ENCODE data around the gene INTS11. TPM values are rescaled to one million over a fixed set of nuclear protein-coding genes. Genes with fewer than 3 reads are reported as not detected.

Gene INTS11
- total RNA-seq, 1 experiment from 2014 or later: 139 TPM

GRCh38 chr1:1300352-1300739 is 24.1 kb downstream of the INTS11 start:
- Histone ChIP-seq H3K23me2 (ENCODE audit: insufficient read length, low read depth, low read length, poor library complexity, severe bottlenecking) (no peaks in the 10 kb centered on the region), H3K27me3 (ENCODE audit: insufficient read depth, low read length) (no peaks in the 10 kb centered on the region), H3T11ph (ENCODE audit: low read length) (no peak overlapping the region), H3K23ac (ENCODE audit: insufficient read length, low read depth, low read length) (no peak overlapping the region), H3K79me2 (ENCODE audit: insufficient read depth, low read length) (no peaks in the 10 kb centered on the region), H3K56ac (ENCODE audit: insufficient read length, low read depth, low read length) (no peak overlapping the region), H2BK120ac (ENCODE audit: low read depth, low read length, poor library complexity, severe bottlenecking) (no peak overlapping the region), H3K9me3 (ENCODE audit: control insufficient read depth, low read depth, low read length) (no peaks in the 10 kb centered on the region), H2BK5ac (ENCODE audit: insufficient read length, low read length) (no peak overlapping the region), H3K4ac (ENCODE audit: low read depth, low read length) (no peak overlapping the region), H3K4me1 (ENCODE audit: insufficient read depth, low read length) (no peaks in the 10 kb centered on the region; the same call in 1 of the 2 replicates), H2BK15ac (ENCODE audit: low read depth, low read length) (no peak overlapping the region), H3K18ac (ENCODE audit: insufficient read length, low read depth, low read length) (no peak overlapping the region), H3K27ac (ENCODE audit: insufficient read length, low read depth, low read length) (no peak overlapping the region), H3K4me2 (ENCODE audit: insufficient read depth, insufficient read length, low read length) (no peak overlapping the region), H4K8ac (replicated peaks; ENCODE audit: insufficient read length, low read depth, low read length) (no peak overlapping the region), H3K9ac (ENCODE audit: extremely low read depth, insufficient read length, low read length) (no peak overlapping the region), H2AFZ (ENCODE audit: low read length) (no peak overlapping the region), H2BK20ac (ENCODE audit: low read depth, low read length, poor library complexity, severe bottlenecking) (no peak overlapping the region), H4K91ac (ENCODE audit: insufficient read length, low read depth, low read length) (no peak overlapping the region), H2BK12ac (ENCODE audit: insufficient read length, low read depth, low read length) (no peak overlapping the region), H3K79me1 (ENCODE audit: insufficient read depth, low read depth, low read length, poor library complexity, severe bottlenecking) (no peaks in the 10 kb centered on the region), H3K14ac (ENCODE audit: insufficient read depth, low read length) (no peak overlapping the region), H4K20me1 (ENCODE audit: control insufficient read depth, insufficient read depth, insufficient read length) (no peaks in the 10 kb centered on the region), H4K5ac (ENCODE audit: insufficient read length, low read depth, low read length) (no peak overlapping the region), H2AK5ac (ENCODE audit: insufficient read length, low read length) (no peak overlapping the region)
- Mint-ChIP-seq H3K9me3 (no peaks in the 10 kb centered on the region), H3K36me3 (ENCODE audit: insufficient read depth in 1 of 3, low read depth in 3 of 3) (no peaks in the 10 kb centered on the region; a peak in 1 of 7 replicates), H3K4me3 (no peak overlapping the region; a peak in 1 of 5 replicates), H3K27me3 (ENCODE audit: low read depth) (no peaks in the 10 kb centered on the region), H3K27ac (peak overlapping the region in 1 of 3 experiments; percentile 87; a peak in 1 of 7 replicates), H3K4me1 (peaks cover 4 to 10% of the 10 kb centered on the region in 2 experiments; a peak in 2 of 4 replicates)
- no CpG with 5 or more reads among the region's 12 CpGs for WGBS (ENCODE audit: extremely low coverage, insufficient read length, low lambda C conversion rate)
- no peak for DNase-seq
- TF ChIP-seq, protein P1, sequence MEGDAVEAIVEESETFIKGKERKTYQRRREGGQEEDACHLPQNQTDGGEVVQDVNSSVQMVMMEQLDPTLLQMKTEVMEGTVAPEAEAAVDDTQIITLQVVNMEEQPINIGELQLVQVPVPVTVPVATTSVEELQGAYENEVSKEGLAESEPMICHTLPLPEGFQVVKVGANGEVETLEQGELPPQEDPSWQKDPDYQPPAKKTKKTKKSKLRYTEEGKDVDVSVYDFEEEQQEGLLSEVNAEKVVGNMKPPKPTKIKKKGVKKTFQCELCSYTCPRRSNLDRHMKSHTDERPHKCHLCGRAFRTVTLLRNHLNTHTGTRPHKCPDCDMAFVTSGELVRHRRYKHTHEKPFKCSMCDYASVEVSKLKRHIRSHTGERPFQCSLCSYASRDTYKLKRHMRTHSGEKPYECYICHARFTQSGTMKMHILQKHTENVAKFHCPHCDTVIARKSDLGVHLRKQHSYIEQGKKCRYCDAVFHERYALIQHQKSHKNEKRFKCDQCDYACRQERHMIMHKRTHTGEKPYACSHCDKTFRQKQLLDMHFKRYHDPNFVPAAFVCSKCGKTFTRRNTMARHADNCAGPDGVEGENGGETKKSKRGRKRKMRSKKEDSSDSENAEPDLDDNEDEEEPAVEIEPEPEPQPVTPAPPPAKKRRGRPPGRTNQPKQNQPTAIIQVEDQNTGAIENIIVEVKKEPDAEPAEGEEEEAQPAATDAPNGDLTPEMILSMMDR (conservative IDR thresholded peaks at IDR 0.05): no peak
